Dendritic cell treated with granulocyte-macrophage colony-stimulating factor and Interleukin-4, amounts not matched to agents 40 ng/mL and 50 ng/mL, for 4 days (primary cell): Measurements from ENCODE around the gene PPA1.
"Not testable (repeated sequence)": the region's sequence is repeated elsewhere in the genome, so short reads cannot be mapped to it uniquely, and the experiment has no call there.

Experiments used
- H3K27ac Mint-ChIP-seq: one replicate; pipeline ENCODE4 v1.8.0; 2022; ENCODE audit warnings: mild to moderate bottlenecking, mixed read lengths
- H3K27me3 Mint-ChIP-seq: one replicate; pipeline ENCODE4 v1.8.0; 2022; ENCODE audit warnings: mild to moderate bottlenecking, mixed read lengths
- H3K36me3 Mint-ChIP-seq: one replicate; pipeline ENCODE4 v1.8.0; 2022; ENCODE audit warnings: low read depth, mixed read lengths
- H3K4me1 Mint-ChIP-seq: one replicate; pipeline ENCODE4 v1.8.0; 2022; ENCODE audit warnings: low read depth, mixed read lengths
- H3K4me3 Mint-ChIP-seq: one replicate; pipeline ENCODE4 v1.8.0; 2022; ENCODE audit warnings: mild to moderate bottlenecking, moderate library complexity, mixed read lengths
- H3K9me3 Mint-ChIP-seq: one replicate; pipeline ENCODE4 v1.8.0; 2022; ENCODE audit warnings: mixed read lengths
- intact Hi-C: fragments of 100-400 bp; cut with micrococcal nuclease; formaldehyde crosslinking; loops from one replicate; pipeline ENCODE4 v1.15.0; 2022

Gene PPA1

DNA sequence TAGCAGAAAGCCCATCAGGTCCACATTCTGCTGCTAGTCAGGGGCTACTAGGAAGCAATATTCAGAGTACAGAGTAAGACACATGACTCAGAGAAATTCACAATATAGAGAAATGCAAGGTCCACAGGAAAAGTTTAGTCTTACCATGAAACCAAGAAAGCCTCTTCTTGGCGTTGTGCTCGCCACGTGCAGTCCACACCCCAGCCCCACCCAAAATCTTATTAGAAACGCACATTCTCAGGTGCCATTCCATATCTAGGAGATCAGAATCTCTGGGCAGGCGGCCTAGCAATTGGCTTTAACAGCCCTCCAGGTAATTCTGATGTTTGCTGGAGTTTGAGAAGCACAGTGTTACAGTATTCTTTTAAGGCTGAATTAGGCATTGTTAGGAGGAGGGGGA lies 47.1 kb downstream of the PPA1 start:
- Mint-ChIP-seq H3K4me1 (peaks cover 9% of the 10 kb centered on the region), H3K27ac (no peak overlapping the region), H3K27me3 (peaks cover 11% of the 10 kb centered on the region), H3K4me3 (no peak overlapping the region), H3K36me3 (no peaks in the 10 kb centered on the region), H3K9me3 (no peaks in the 10 kb centered on the region)
- intact Hi-C loops: no loop called here

DNA sequence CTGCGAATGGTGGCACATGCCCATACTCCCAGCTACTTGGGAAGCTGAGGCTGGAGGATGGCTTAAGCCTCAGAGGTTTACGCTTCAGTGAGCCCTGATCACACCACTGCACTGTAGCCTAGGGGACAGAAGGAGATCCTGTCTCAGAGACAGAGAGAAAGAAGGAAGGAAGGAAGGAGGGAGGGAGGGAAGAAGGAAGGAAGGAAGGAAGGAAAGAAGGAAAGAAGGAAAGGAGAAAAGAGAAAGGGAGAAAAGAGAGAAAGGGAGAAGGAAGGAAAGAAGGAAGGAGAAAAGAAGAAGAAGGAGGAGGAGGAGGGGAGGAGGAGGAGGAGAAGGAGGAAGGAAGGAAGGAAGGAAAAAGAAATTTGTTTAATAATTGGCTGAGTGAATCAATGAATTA lies 49.9 kb downstream of the PPA1 start:
- peaks cover 17% of the 10 kb centered on the region for H3K27me3 Mint-ChIP-seq
- peaks cover 5% of the 10 kb centered on the region for H3K4me1 Mint-ChIP-seq
- H3K4me3 Mint-ChIP-seq: no peak overlapping the region
- peaks cover 9% of the 10 kb centered on the region for H3K9me3 Mint-ChIP-seq
- no peak overlapping the region for H3K27ac Mint-ChIP-seq
- intact Hi-C loops: no loop called here
- no peaks in the 10 kb centered on the region for H3K36me3 Mint-ChIP-seq

DNA sequence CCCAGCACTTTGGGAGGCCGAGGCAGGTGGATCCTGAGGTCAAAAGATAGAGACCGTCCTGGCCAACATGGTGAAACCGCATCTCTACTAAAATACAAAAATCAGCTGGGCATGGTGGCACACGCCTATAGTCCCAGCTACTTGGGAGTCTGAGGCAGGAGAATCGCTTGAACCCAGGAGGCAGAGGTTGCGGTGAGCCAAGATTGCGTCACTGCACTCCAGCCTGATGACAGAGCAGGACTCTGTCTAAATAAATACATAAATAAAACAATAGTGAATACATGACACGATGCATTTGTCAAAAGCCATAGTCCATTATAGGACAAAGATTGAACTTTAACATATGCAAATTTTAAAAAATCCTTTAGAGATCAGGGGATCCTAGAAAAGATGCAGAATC lies 54.0 kb downstream of the PPA1 start:
- H3K9me3 Mint-ChIP-seq, intact Hi-C loops, H3K36me3 Mint-ChIP-seq, H3K4me3 Mint-ChIP-seq, H3K27ac Mint-ChIP-seq: not testable (repeated sequence)
- H3K4me1 Mint-ChIP-seq: peaks cover 14% of the 10 kb centered on the region
- H3K27me3 Mint-ChIP-seq: peaks cover 16% of the 10 kb centered on the region

DNA sequence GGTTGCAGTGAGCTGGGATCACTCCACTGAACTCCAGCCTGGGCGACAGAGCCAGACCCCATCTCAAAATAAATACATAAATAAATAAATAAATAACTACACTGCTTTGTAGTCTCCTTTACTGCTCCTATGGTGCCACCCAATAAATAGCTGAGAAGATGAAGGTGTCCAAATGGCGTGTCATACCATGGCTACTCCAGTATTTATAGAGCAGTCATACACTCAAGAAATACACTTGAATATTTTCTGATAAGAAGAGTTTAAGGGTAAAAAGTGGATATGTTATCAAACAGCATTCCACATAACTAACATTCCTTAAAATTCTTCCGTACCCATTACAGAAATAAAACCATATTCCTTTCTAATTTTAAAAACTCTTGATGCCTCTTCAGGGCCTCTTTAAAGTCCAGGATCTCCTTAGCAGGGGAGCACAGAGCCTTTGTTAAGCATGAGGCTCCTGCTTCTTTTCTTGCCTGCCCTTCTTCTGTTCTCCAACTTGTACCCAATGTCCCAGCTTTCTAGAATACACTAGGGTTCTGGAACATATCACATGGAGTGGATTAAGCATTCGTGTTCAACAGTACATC lies 55.0 kb downstream of the PPA1 start:
- peaks cover 15% of the 10 kb centered on the region for H3K27me3 Mint-ChIP-seq
- peaks cover 9% of the 10 kb centered on the region for H3K9me3 Mint-ChIP-seq
- no peak overlapping the region for H3K4me3 Mint-ChIP-seq
- intact Hi-C loops: no loop called here
- no peaks in the 10 kb centered on the region for H3K36me3 Mint-ChIP-seq
- no peak overlapping the region for H3K27ac Mint-ChIP-seq
- H3K4me1 Mint-ChIP-seq: peaks cover 18% of the 10 kb centered on the region

DNA sequence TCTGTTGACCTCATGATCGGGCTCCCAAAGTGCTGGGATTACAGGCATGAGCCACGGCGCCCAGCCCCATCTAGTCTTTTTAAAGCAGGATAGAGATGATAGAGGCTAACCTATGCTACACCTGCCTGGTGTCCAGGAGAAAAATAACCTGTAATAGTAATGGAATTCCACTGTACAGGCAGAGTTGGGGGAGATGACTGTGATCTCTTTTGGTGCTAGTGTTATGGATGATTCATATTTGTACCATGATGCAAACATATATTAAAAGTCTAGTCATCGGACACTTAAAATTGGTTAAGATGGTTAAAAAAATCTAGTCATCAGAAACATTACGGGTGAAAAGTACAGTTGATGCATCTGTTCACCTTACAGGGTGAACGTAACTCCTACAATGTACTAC lies 56.8 kb downstream of the PPA1 start:
- Mint-ChIP-seq H3K27me3 (peaks cover 9% of the 10 kb centered on the region), H3K9me3 (peaks cover 9% of the 10 kb centered on the region), H3K4me1 (peaks cover 15% of the 10 kb centered on the region), H3K27ac (no peak overlapping the region), H3K36me3 (no peaks in the 10 kb centered on the region), H3K4me3 (no peak overlapping the region)
- intact Hi-C loops: no loop called here

DNA sequence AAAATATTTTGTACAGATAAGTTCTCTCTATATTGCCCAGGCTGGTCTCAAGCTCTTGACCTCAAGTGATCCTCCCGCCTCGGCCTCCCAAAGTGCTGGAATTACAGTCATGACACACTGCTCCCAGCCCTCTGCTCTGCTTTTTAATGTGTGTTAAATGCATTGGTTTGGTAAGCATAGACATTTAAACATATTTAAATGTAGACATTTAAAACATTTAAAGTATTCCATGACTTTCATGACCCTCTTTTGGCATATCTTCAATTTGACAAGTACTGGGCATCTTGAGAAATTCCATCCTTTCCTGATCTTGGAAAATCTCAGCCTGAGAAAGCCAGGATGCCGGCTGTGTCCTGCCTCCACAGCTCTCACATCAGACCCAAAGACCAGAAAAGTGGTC lies 57.7 kb downstream of the PPA1 start:
- Mint-ChIP-seq H3K4me1 (peaks cover 15% of the 10 kb centered on the region), H3K27me3 (peaks cover 3% of the 10 kb centered on the region), H3K27ac (no peak overlapping the region), H3K36me3 (peaks cover under 1% of the 10 kb centered on the region), H3K9me3 (peaks cover 9% of the 10 kb centered on the region), H3K4me3 (no peak overlapping the region)
- intact Hi-C loops: no loop called here

DNA sequence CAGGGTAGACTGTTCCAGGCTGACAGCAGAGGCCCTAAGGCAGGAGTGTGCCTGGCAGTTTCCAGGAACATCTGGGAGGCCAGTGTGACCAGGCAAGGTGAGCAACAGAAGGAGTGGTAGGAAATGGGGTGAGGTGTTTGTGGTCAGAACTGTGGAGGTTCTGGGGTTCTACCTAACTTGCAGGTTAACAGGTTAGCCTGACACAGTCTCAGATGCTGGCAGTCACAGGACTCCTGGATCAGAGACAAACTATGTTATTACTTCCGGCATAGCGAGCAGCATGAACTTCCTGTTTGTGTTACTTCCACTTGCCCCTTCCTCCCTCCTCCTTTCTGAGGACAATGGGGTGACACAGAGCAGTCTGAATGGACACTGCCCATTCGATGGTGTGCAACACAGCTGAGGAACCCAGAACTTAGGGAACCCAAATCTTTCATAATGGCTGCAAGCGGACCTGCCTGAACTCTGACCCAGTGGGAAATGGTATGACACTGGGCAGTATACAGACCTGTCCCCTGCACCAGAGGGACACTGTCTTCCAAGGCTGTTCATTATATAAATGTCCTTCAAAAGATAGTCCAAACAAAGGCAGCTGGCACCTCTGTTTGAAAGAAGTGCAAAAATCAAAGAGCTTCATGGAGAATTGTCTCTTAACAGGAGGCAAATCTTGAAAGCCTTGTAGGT lies 59.0 kb downstream of the PPA1 start:
- Mint-ChIP-seq H3K27me3 (no peaks in the 10 kb centered on the region), H3K9me3 (no peaks in the 10 kb centered on the region), H3K4me1 (peaks cover 21% of the 10 kb centered on the region), H3K36me3 (peaks cover 13% of the 10 kb centered on the region), H3K27ac (peak overlapping the region; percentile 63), H3K4me3 (no peak overlapping the region)
- intact Hi-C loops: loop anchor here (5.0 kb wide), 1 partner anchor 208 kb away; the partner anchor contains the start of gene LRRC20

DNA sequence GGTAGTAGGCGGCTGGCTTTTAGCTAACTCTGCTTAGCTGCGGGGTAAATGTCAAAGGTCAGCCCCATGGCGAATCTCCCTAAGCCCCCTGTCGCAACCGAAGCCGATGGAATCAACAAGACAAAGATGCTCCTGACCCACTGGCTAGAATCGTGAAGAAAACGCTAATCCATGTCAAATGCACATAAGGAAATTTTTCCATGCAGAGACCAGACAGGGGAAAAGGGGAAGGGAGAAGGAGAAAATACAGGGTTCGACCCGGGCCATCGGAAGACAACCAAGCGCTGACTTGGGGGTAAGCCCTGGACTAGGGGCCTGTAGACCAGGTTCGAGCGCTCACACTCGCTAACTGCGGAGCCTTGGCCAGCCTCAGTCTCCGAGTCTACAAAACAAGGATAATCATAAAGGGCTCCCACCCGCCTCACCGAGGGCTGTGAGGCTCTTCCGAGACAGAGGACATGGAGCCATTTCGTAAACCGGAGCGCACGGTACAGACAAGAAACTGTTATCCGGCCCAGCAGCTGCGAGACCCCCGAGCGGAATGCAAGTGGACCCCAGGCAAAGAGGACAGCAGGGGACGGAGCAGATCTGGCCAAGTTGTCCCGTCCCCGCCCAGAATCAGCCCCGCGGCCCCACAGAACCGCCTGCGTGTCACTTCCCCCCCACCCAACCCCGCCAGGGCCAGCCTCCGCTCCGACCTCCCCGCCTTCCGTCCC lies 63.4 kb downstream of the PPA1 start:
- peak overlapping the region; percentile 97 for H3K27ac Mint-ChIP-seq
- intact Hi-C loops: loop anchor here (5.0 kb wide), 1 partner anchor 212 kb away; the partner anchor contains the start of gene LRRC20
- H3K4me3 Mint-ChIP-seq: peak overlapping the region; percentile 88
- H3K9me3 Mint-ChIP-seq: no peaks in the 10 kb centered on the region
- peaks cover 28% of the 10 kb centered on the region for H3K36me3 Mint-ChIP-seq
- no peaks in the 10 kb centered on the region for H3K27me3 Mint-ChIP-seq
- peaks cover 48% of the 10 kb centered on the region for H3K4me1 Mint-ChIP-seq

DNA sequence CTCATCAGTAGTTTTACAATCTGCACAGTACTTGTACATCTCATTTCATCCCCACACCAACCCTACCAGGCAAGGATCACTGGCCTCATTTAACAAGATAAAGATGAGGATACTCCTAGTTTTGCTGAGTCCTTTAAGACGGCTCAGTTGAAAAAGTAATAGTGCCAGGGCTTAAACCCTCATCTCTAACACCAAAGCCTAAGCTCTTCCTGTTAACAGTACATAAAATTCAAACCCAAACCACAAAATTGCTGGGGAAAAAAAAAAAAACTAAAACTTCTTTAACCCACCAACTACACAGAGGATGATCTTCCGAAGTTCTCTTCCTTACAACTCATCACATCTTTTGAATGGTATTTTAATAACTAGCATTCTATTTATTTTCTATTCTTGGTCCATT lies 64.2 kb downstream of the PPA1 start:
- no peaks in the 10 kb centered on the region for H3K9me3 Mint-ChIP-seq
- no peaks in the 10 kb centered on the region for H3K27me3 Mint-ChIP-seq
- peak overlapping the region; percentile 97 for H3K27ac Mint-ChIP-seq
- H3K36me3 Mint-ChIP-seq: peaks cover 29% of the 10 kb centered on the region
- H3K4me1 Mint-ChIP-seq: peaks cover 43% of the 10 kb centered on the region
- intact Hi-C loops: no loop called here
- peak overlapping the region; percentile 88 for H3K4me3 Mint-ChIP-seq

DNA sequence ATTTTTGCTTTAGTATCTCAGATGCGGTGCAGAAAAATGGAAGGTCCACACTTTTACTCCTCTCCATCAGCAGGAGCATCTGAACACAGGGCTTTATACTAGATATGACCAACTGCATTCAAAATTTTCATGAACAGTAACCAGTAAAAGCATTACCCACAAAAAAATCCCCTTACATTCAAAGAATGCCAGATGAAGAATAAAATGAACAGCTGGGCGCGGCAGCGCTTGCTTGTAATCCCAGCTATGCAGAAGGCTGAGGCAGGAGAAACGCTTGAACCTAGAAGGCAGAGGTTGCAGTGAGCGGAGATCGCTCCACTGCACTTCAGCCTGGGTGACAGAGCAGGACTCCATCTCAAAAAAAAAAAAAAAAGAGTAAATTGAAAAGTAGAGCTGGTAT lies 66.0 kb downstream of the PPA1 start:
- Mint-ChIP-seq H3K27me3 (no peaks in the 10 kb centered on the region), H3K9me3 (no peaks in the 10 kb centered on the region), H3K4me1 (peaks cover 52% of the 10 kb centered on the region), H3K36me3 (peaks cover 37% of the 10 kb centered on the region), H3K4me3 (no peak overlapping the region), H3K27ac (no peak overlapping the region)
- intact Hi-C loops: no loop called here

DNA sequence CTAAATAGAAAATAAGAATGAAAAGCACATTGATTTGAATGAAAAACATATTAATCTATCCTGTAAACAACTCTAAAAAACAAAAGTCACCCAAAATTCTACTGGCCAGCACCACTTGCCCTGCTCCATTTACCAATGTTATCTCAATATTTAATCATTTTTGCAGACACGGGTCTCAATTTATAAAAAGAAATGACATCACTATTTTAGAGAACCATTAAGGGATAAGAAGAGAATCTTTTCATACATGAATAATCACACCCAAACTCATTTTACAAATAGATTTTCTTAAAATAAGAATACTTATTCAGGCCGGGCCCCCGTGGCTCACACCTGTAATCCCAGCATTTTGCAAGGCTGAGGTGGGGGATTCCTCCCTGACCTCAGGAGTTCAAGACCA lies 66.8 kb downstream of the PPA1 start:
- H3K9me3 Mint-ChIP-seq: no peaks in the 10 kb centered on the region
- peaks cover 45% of the 10 kb centered on the region for H3K36me3 Mint-ChIP-seq
- H3K4me3 Mint-ChIP-seq: no peak overlapping the region
- peaks cover 57% of the 10 kb centered on the region for H3K4me1 Mint-ChIP-seq
- intact Hi-C loops: no loop called here
- no peaks in the 10 kb centered on the region for H3K27me3 Mint-ChIP-seq
- H3K27ac Mint-ChIP-seq: no peak overlapping the region

DNA sequence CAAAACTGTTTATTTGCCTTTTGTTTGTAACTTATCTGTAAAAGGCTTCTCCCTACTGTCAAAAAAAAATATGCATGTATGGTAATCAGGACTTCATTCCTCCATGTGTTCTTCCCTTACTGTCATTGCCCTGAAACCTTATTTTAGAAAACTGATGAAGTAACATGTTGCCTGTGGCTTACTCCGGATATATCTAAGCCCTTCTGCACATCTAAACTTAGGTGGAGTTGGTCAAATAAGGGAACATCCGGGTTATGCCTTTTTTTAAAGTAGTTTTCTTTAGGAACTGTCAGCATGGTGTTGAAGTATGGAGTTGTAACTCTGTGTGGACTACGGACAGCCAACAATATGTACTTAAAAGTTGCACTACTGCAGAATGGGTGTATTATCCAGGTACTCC lies 69.1 kb downstream of the PPA1 start:
- H3K36me3 Mint-ChIP-seq: peaks cover 49% of the 10 kb centered on the region
- H3K9me3 Mint-ChIP-seq: no peaks in the 10 kb centered on the region
- intact Hi-C loops: no loop called here
- H3K27me3 Mint-ChIP-seq: no peaks in the 10 kb centered on the region
- H3K4me3 Mint-ChIP-seq: no peak overlapping the region
- H3K4me1 Mint-ChIP-seq: peaks cover 51% of the 10 kb centered on the region
- no peak overlapping the region for H3K27ac Mint-ChIP-seq

DNA sequence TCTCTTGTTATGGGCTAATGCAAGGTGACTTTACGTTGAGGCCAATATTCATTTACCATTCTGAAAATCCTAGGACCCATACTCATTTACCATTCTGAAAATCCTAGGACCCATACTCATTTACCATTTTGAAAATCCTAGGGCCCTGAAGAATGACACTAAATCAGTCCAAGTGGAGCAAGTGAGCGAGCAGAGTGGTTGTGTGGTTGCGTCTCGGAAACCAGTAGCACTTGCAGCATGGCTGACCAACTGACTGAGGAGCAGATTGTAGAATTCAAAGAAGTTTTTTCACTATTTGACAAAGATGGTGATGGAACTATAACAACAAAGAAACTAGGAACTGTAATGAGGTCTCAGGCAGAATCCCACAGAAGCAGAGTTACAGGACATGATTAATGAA lies 69.8 kb downstream of the PPA1 start:
- peaks cover 44% of the 10 kb centered on the region for H3K4me1 Mint-ChIP-seq
- intact Hi-C loops: no loop called here
- no peaks in the 10 kb centered on the region for H3K27me3 Mint-ChIP-seq
- peaks cover 54% of the 10 kb centered on the region for H3K36me3 Mint-ChIP-seq
- no peaks in the 10 kb centered on the region for H3K9me3 Mint-ChIP-seq
- no peak overlapping the region for H3K27ac Mint-ChIP-seq
- H3K4me3 Mint-ChIP-seq: no peak overlapping the region

DNA sequence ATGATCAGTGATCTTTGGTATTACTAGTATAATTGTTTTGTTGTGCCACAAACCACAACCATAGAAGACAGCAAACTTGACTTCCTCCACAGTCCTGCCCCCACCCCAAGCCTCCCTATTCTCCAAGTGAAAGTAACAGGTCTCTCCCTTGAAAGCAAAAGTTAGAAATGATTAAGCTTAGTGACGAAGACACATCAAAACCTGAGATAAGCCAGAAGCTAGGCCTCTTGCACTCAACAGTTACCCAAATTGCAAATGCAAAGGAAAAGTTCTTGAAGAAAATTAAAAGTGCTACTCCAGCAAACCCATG lies 70.4 kb downstream of the PPA1 start:
- peaks cover 38% of the 10 kb centered on the region for H3K4me1 Mint-ChIP-seq
- H3K36me3 Mint-ChIP-seq: peaks cover 54% of the 10 kb centered on the region
- H3K27ac Mint-ChIP-seq: no peak overlapping the region
- H3K27me3 Mint-ChIP-seq: no peaks in the 10 kb centered on the region
- intact Hi-C loops: no loop called here
- H3K4me3 Mint-ChIP-seq: no peak overlapping the region
- no peaks in the 10 kb centered on the region for H3K9me3 Mint-ChIP-seq
